ENCODE results near the gene ZNF423.

Gene ZNF423

DNA sequence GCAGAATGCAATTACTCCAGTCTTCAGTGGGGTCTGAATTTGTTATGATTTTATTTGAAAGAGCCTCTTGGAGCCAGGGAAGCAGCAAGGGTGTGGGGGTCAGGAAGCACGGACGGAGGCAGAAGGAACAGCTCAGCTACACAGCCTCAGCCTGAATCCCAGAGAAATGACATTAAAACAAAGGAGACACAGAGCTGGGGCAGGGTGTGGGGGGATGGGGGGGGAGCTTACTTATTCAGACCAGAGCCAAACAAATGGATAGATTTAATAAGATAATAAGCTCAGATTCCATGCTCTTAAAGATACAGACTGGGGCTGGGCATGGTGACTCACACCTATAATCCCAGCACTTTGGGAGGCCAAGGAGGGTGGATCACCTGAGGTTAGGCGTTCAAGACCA is 195.3 kb downstream of the ZNF423 start:
- no peak for DNase-seq

DNA sequence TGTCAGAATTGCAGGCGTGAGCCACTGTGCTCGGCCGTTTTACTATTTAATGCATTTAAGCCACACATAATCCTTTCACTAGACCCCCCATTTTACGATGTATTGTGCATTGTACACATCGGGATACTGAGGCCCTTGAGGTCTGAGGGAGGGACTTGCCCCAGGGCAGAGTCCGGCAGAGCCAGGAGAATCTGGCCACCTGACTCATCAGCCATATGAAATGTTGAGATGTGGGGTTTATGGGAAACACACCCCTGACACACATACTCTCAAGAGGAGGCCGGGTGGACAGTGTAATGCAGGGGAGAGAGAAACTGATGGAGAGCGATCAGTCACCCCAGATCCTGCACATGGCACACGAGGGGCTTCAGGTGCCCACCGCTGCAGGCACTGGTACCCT is 196.6 kb downstream of the ZNF423 start:
- DNase-seq: no peak

- no peak for DNase-seq
These were observed 197.4 kb downstream of the ZNF423 start for GRCh38 chr16:49658531-49658930.

- DNase-seq: no peak
These were observed 198.0 kb downstream of the ZNF423 start for GRCh38 chr16:49657736-49658465.

GRCh38 chr16:49654425-49654824 is 201.5 kb downstream of the ZNF423 start:
- no peak for DNase-seq

- DNase-seq: no peak
These were observed 202.3 kb downstream of the ZNF423 start for GRCh38 chr16:49653577-49653976.

GRCh38 chr16:49653173-49653570 is 202.7 kb downstream of the ZNF423 start:
- no peak for DNase-seq

GRCh38 chr16:49652456-49653172 is 203.3 kb downstream of the ZNF423 start:
- no peak for DNase-seq

DNA sequence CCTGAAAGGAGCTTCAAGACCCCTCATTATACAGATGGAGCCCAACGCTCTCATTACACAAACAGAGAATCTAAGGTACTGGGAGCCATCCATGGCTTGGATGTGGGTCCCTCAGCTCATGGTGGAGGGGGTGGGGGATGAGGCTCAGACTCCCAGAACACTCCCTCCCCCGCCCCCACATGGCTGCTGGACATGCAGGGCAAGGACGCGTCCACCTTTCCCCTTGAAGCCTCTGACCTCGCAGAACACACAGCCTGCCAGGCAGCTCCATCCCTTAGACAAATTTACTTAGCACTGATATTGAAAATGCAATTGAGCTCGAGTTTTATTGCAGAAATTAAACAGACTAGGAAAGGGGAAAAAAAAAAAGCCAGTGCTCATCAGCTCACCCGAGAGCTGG is 203.9 kb downstream of the ZNF423 start:
- no peak for DNase-seq

- DNase-seq: no peak
These were observed 204.7 kb downstream of the ZNF423 start for GRCh38 chr16:49651226-49651625.

DNA sequence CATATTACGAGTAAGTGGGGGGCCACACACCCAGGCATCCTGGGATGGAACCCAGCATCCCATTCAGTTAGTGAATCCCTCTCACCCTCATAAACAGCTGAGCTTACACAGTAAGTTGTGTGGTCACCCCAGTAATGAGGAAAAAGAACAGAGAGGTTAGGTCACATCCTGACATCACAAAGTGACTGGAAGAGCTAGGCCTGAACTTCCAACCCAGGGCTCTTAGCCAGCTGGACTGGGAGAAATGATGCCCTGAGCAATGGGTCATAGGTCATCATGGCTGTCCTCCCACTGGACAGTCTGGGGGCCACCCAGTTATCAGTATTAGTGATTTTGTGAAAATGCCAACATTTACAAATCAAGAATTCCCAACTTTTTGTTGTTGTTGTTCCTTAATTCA is 205.3 kb downstream of the ZNF423 start:
- no peak for DNase-seq

GRCh38 chr16:49649013-49649765 is 206.7 kb downstream of the ZNF423 start:
- DNase-seq: no peak

GRCh38 chr16:49647673-49648072 is 208.2 kb downstream of the ZNF423 start:
- no peak for DNase-seq

- no peak for DNase-seq
These were observed 210.6 kb downstream of the ZNF423 start for GRCh38 chr16:49645263-49645662.

DNA sequence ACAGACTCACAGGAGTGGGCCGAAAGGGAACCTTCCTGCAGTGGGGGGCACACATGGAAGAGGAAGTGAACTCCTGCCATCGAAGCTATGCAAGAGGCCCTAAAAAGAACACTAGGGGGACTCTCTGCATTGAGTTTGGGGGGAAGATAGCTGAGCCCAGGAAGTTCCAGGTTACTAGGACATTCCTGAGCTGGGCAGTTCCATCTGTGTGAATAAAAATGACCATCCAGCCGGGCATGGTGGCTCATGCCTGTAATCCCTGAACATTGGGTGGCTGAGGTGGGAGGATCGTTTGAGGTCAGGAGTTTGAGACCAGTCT is 211.8 kb downstream of the ZNF423 start:
- no peak for DNase-seq

- DNase-seq: no peak
These were observed 212.3 kb downstream of the ZNF423 start for GRCh38 chr16:49643429-49644144.

DNA sequence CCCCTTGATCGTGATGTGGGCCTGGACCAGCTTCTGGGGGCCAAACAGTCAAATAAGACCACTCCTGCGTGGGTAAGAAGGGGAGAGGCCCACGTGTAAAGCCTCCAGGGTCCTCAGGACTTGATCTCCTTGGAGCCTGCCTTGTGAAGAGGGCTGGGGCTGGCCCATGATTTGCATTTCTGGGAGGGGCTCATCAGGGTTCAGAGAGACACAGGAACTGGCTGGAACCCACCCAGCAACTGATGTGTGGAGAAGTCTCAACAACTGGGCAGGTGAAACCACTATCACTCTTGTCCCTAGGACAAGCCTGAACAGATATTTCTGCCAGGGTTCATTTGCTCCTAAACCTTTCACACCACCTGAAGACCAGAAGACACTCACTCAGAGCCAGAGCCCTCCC is 214.7 kb downstream of the ZNF423 start:
- no peak for DNase-seq

DNA sequence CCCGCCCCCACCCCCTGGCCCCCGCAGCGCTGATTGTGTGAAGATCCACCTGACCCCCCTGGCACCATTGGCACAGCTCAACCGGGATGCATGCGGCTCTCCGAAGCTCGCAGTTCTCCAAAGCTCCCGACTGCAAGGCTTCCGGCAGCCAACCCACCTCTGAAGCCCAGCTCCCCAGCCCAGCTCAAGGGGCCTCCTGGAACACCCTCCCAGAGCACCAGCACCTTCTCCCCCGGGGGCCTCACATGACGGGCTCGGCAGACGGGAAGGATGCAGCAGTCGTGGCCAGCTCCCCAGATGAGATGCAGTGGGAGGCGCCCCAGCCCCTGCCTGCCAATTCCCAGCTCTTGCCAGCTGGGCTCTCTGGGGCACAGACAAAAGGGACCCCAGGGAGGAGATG is 215.3 kb downstream of the ZNF423 start:
- no peak for DNase-seq

GRCh38 chr16:49639739-49640431 is 216.0 kb downstream of the ZNF423 start:
- DNase-seq: no peak

GRCh38 chr16:49638673-49639610 is 217.0 kb downstream of the ZNF423 start:
- no peak for DNase-seq

- no peak for DNase-seq
These were observed 217.8 kb downstream of the ZNF423 start for GRCh38 chr16:49637933-49638672.

Measured in stimulated activated CD4-positive, alpha-beta T cell treated with anti-CD3 and anti-CD28 coated beads, Interleukin-2, amount 100 ng/mL, for 24 hours (primary cell).